ENCODE results near the gene SLC22A17. TPM values are rescaled to one million over a fixed set of nuclear protein-coding genes. Genes with fewer than 3 reads are reported as not detected.
"Not testable (repeated sequence)": the region's sequence is repeated elsewhere in the genome, so short reads cannot be mapped to it uniquely, and the experiment has no call there.

Gene SLC22A17
- total RNA-seq, 4 donors from 2014 or later, result 4.0 to 14.2 (median 8.5) TPM

GRCh38 chr14:23326491-23327332 is 26.0 kb downstream of the SLC22A17 start:
- 80 to 89% methylated on average over 4 to 13 of the region's 13 CpGs for WGBS, 2 donors (ENCODE audit: low coverage in 1 of 2)
- Histone ChIP-seq H3K9me3 (no peaks in the 10 kb centered on the region), H3K4me3 (no peak overlapping the region), H3K27ac (no peak overlapping the region), H3K4me1 (peaks cover 10 to 19% (median 12%) of the 10 kb centered on the region in 4 donors), H3K27me3 (no peaks in the 10 kb centered on the region), H3K36me3 (peaks cover 0 to 25% (median 8%) of the 10 kb centered on the region in 4 donors)
- TF ChIP-seq, protein P1, sequence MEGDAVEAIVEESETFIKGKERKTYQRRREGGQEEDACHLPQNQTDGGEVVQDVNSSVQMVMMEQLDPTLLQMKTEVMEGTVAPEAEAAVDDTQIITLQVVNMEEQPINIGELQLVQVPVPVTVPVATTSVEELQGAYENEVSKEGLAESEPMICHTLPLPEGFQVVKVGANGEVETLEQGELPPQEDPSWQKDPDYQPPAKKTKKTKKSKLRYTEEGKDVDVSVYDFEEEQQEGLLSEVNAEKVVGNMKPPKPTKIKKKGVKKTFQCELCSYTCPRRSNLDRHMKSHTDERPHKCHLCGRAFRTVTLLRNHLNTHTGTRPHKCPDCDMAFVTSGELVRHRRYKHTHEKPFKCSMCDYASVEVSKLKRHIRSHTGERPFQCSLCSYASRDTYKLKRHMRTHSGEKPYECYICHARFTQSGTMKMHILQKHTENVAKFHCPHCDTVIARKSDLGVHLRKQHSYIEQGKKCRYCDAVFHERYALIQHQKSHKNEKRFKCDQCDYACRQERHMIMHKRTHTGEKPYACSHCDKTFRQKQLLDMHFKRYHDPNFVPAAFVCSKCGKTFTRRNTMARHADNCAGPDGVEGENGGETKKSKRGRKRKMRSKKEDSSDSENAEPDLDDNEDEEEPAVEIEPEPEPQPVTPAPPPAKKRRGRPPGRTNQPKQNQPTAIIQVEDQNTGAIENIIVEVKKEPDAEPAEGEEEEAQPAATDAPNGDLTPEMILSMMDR (IDR thresholded peaks at IDR 0.05), result no peak
- no peak for TF ChIP-seq POLR2AphosphoS5 (IDR thresholded peaks at IDR 0.05)
- TF ChIP-seq POLR2A (IDR thresholded peaks at IDR 0.05), result no peak
- TF ChIP-seq EP300 (IDR thresholded peaks at IDR 0.05; ENCODE audit: low read depth), result no peak
- intact Hi-C loops (cut with DNase I; ENCODE audit: low total_unique reads) (no loop called here), in situ Hi-C loops (cut with MboI; ENCODE audit: low pct_ligation_motif_present in 1 of 4, low pct_unique_long_range_greater_than_20kb in 1 of 4, low sequenced_read_pairs in 3 of 4) (loop anchor here in 2 of 4 donors (25.0 kb wide), 1 partner anchor 236 kb away; the partner anchor contains the start of genes AP1G2 (in 2 of the 2), THTPA (in 2 of the 2) and ZFHX2 (in 2 of the 2))
- DNase-seq, result no peak

DNA sequence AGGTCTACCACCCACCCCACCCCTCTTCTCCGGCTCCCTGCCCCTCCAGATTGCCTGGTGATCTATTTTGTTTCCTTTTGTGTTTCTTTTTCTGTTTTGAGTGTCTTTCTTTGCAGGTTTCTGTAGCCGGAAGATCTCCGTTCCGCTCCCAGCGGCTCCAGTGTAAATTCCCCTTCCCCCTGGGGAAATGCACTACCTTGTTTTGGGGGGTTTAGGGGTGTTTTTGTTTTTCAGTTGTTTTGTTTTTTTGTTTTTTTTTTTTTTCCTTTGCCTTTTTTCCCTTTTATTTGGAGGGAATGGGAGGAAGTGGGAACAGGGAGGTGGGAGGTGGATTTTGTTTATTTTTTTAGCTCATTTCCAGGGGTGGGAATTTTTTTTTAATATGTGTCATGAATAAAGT is 26.9 kb downstream of the SLC22A17 start:
- H3K9me3 ChIP-seq; intact Hi-C loops (cut with DNase I; ENCODE audit: low total_unique reads); H3K4me3 ChIP-seq; H3K27me3 ChIP-seq; H3K27ac ChIP-seq; DNase-seq: not testable (repeated sequence)
- H3K4me1 ChIP-seq, result peaks cover 10 to 19% (median 12%) of the 10 kb centered on the region in 4 donors
- 86 to 93% methylated on average over 4 to 5 of the region's 5 CpGs for WGBS, 2 donors (ENCODE audit: low coverage in 1 of 2)
- peaks cover 0 to 25% (median 8%) of the 10 kb centered on the region in 4 donors for H3K36me3 ChIP-seq
- in situ Hi-C loops (cut with MboI; ENCODE audit: low pct_ligation_motif_present in 1 of 4, low pct_unique_long_range_greater_than_20kb in 1 of 4, low sequenced_read_pairs in 3 of 4), result loop anchor here in 2 of 4 donors (25.0 kb wide), 1 partner anchor 237 kb away; the partner anchor contains the start of genes AP1G2 (in 2 of the 2), THTPA (in 2 of the 2) and ZFHX2 (in 2 of the 2)

- Histone ChIP-seq H3K27me3 (no peaks in the 10 kb centered on the region), H3K36me3 (peaks cover 0 to 25% (median 8%) of the 10 kb centered on the region in 4 donors), H3K4me3 (no peak overlapping the region), H3K27ac (no peak overlapping the region), H3K4me1 (peaks cover 10 to 25% (median 18%) of the 10 kb centered on the region in 4 donors), H3K9me3 (no peaks in the 10 kb centered on the region)
- in situ Hi-C loops (cut with MboI; ENCODE audit: low pct_ligation_motif_present in 1 of 4, low pct_unique_long_range_greater_than_20kb in 1 of 4, low sequenced_read_pairs in 3 of 4) (loop anchor here in 2 of 4 donors (25.0 kb wide), 1 partner anchor 237 kb away; the partner anchor contains the start of genes AP1G2 (in 2 of the 2), THTPA (in 2 of the 2) and ZFHX2 (in 2 of the 2)), intact Hi-C loops (cut with DNase I; ENCODE audit: low total_unique reads) (no loop called here)
- no peak for DNase-seq
- TF ChIP-seq, protein P1 (IDR thresholded peaks at IDR 0.05), result no peak
- no peak for TF ChIP-seq POLR2AphosphoS5 (IDR thresholded peaks at IDR 0.05)
- TF ChIP-seq POLR2A (IDR thresholded peaks at IDR 0.05), result no peak
- TF ChIP-seq EP300 (IDR thresholded peaks at IDR 0.05; ENCODE audit: low read depth), result no peak
- 85% methylated on average over 7 of the region's 7 CpGs; no CpG with 5 or more reads in 1 of the 2 donors for WGBS, 2 donors (ENCODE audit: low coverage in 1 of 2)
Measured at GRCh38 chr14:23324993-23325392, 27.7 kb downstream of the SLC22A17 start.

GRCh38 chr14:23324455-23324846 is 28.2 kb downstream of the SLC22A17 start:
- peaks cover 0 to 25% (median 8%) of the 10 kb centered on the region in 4 donors for H3K36me3 ChIP-seq
- H3K4me3 ChIP-seq, result no peak overlapping the region
- in situ Hi-C loops (cut with MboI; ENCODE audit: low pct_ligation_motif_present in 1 of 4, low pct_unique_long_range_greater_than_20kb in 1 of 4, low sequenced_read_pairs in 3 of 4) (no loop called here), intact Hi-C loops (cut with DNase I; ENCODE audit: low total_unique reads) (no loop called here)
- TF ChIP-seq EP300 (IDR thresholded peaks at IDR 0.05; ENCODE audit: low read depth) (no peak), POLR2AphosphoS5 (IDR thresholded peaks at IDR 0.05) (no peak), POLR2A (IDR thresholded peaks at IDR 0.05) (no peak)
- TF ChIP-seq, protein P1 (IDR thresholded peaks at IDR 0.05), result no peak
- H3K4me1 ChIP-seq, result peaks cover 10 to 25% (median 18%) of the 10 kb centered on the region in 4 donors
- WGBS, 2 donors (ENCODE audit: low coverage in 1 of 2), result 75% methylated on average over 2 of the region's 2 CpGs; no CpG with 5 or more reads in 1 of the 2 donors
- no peak overlapping the region for H3K27ac ChIP-seq
- DNase-seq, result no peak
- H3K27me3 ChIP-seq, result no peaks in the 10 kb centered on the region
- H3K9me3 ChIP-seq, result no peaks in the 10 kb centered on the region
